GM19452 (cell line): Measurements from ENCODE around the gene IGSF23.
"Not testable (repeated sequence)": the region's sequence is repeated elsewhere in the genome, so short reads cannot be mapped to it uniquely, and the experiment has no call there.

Experiments
- ATAC-seq: cut with Tn5 transposase; IDR thresholded peaks from one replicate; pipeline ENCODE4 v1.9.1; 2021; ENCODE audit not compliant: unreplicated experiment

Gene IGSF23

GRCh38 chr19:44610497-44610896 lies 2.9 kb upstream of the IGSF23 start:
- ATAC-seq, result not testable (repeated sequence)

DNA sequence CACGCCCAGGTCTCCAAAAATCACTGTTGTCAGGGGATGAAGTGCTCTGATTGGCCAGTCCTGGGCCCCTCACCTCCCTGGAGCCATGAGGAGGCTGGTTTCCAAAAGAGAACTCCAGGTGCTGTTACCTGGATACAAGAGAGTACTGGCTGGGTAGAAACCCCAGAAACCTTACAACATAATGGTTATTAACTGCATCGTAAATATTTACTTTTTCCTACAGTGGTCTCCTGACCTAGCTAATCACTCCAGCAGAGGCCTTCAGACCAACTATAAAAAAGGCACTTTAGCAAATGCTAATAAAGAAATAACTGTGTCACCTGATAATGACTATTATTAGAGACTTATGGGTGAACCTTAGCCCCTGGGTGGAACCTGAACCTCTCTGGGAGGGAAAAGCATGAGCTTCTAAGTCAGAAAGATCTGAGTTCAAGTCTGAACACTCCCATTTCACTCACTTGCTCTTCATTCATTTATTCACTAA lies 1.5 kb upstream of the IGSF23 start:
- ATAC-seq, result no peak

GRCh38 chr19:44614313-44614712 lies 950 bp downstream of the IGSF23 start:
- ATAC-seq, result no peak

GRCh38 chr19:44615863-44616247 lies 2.5 kb downstream of the IGSF23 start:
- no peak for ATAC-seq

GRCh38 chr19:44617110-44617880 lies 3.9 kb downstream of the IGSF23 start:
- no peak for ATAC-seq

DNA sequence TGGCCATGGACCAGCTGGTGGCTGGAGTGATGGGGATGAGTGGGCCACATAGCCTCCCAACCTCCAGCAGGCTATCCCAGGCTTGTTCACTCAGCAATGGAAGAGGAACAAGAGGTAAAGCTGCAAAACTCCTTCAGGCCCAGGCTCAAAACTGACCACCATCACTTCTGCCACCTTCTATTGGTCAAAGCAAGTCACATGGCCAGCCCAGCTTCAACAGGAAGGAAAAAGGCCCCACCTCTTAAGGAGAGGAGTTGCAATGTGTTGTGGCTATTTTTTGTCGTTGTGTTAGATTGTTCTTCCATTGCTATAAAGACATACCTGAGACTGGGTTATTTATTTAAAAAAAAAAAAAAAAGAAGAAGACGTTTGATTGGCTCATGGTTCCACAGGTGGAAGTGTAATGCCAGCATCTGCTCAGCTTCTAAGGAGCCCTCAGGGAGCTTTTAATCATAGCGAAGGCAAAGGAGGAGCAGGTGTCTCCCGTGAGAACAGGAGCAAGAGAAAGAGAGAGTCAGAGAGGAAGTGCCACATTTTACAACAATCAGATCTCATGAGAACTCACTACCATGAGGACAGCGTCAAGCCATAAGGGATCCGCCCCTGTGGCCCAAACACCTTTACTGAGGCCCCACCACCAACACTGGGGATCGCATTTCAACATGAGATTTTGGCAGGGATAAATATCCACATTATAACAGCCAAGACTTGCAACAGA lies 5.4 kb downstream of the IGSF23 start:
- ATAC-seq, result no peak

DNA sequence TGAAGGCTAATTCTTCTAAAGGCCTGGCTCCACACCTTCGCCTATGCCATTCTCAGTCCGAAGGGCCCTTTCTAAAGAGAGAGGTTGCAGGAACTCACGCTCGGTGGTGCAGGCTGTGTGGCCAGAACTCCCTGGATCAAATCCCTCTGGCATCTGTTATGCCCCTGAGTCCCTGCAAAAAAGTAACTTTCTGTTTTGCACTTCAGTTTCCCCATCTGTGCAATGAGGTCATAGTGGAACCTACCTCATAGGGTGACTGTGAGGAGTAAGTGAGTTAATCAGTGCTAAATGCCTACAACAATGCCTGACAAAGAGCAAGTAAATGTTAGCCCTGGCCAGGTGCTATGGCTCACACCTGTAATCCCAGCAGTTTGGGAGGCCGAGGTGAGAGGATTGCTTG lies 7.3 kb downstream of the IGSF23 start:
- no peak for ATAC-seq

- ATAC-seq, result no peak
Measured at GRCh38 chr19:44621367-44621766, 8.0 kb downstream of the IGSF23 start.

DNA sequence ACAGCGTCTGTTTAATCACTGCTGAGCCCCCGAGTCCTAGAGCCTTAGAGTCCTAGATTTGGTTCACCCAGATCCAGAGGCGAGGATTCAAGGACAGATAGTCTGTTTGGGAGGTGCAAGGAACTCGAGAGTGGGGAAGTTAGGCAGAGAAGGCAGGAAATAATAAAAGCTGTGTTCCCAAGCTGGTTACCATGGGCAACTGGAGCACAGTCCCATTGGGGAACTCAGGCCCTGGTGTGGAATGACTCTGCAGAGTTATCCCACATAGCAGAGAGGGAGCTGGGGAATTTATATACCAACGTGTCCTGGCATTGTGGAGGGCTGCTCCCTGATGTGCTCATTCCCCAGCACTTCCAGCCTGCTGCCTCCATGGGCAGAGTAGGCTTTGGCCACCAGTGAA lies 9.7 kb downstream of the IGSF23 start:
- no peak for ATAC-seq

DNA sequence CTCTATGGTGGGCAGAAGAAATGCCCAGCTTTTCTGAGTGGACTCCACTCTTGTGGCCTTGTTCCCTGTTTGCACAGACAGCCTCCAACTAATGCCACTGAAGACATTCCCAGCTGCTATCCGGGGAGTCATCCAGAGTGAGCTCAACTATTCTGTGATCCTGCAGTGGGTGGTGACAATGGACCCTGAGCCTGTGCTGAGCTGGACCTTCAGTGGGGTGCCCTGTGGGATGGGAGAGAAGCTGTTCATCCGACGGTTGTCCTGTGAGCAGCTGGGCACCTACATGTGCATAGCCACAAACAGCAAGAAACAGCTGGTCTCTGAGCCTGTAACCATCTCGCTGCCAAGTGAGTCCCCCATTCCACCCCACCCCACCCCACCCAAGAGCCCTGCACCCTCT lies 10.3 kb downstream of the IGSF23 start:
- ATAC-seq, result no peak

DNA sequence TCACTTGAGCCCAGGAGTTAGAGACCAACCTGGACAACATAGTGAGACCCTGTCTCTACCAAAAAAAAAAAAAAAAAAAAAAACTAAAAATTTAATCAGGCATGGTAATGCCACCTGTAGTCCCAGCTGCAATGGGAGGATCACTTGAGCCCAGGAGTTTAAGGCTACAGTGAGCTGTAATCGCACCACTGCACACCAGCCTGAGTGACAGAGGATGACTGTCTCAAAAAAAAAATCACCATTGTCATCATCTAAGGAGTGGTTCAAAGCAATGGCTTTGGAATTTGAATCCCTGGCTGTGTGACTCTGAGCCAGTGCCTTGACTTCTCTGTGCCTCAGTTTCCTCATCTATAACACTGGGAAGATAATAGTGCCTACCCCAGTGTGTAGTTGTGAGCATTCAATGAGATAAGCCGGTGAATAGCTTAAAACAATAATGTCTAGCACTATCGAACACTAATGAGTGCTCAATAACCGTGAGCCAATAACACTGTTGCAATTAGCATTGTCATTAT lies 11.5 kb downstream of the IGSF23 start:
- no peak for ATAC-seq

DNA sequence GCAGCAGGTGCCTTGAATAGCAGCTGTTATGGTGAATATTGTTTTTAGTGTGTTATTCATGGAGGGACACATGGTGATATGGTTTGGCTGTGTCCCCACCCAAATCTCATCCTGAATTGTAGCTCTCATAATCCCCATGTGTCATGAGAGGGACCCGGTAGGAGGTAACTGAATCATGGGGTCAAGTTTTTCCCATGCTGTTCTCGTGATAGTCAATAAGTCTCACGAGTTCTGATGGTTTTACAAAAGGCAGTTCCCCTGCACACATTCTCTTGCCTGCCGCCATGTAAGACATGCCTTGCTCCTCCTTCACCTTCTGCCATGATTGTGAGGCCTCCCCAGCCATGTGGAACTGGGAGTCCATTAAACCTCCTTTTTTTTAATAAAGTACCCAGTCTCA lies 12.3 kb downstream of the IGSF23 start:
- not testable (repeated sequence) for ATAC-seq

- no peak for ATAC-seq
Measured at GRCh38 chr19:44626048-44626624, 12.8 kb downstream of the IGSF23 start.

- no peak for ATAC-seq
Measured at GRCh38 chr19:44627631-44628030, 14.3 kb downstream of the IGSF23 start.

GRCh38 chr19:44628793-44629192 lies 15.4 kb downstream of the IGSF23 start:
- ATAC-seq, result no peak

DNA sequence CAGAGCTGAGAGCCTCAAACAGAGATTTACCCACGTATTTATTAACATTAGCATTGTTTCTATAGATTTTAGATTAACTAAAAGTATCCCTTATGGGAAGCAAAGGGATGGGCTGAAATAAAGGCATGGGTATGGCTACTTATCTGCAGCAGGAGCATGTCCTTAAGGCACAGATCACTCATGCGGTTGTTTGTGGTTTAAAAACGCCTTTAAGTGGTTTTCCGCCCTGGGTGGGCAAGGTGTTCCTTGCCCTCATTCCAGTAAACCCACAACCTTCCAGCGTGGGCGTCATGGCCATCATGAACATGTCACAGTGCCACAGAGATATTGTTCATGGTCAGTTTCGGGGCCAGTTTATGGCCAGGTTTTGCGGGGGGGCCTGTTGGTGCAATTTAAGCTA lies 18.2 kb downstream of the IGSF23 start:
- not testable (repeated sequence) for ATAC-seq

GRCh38 chr19:44634058-44634457 lies 20.7 kb downstream of the IGSF23 start:
- ATAC-seq, result not testable (repeated sequence)

DNA sequence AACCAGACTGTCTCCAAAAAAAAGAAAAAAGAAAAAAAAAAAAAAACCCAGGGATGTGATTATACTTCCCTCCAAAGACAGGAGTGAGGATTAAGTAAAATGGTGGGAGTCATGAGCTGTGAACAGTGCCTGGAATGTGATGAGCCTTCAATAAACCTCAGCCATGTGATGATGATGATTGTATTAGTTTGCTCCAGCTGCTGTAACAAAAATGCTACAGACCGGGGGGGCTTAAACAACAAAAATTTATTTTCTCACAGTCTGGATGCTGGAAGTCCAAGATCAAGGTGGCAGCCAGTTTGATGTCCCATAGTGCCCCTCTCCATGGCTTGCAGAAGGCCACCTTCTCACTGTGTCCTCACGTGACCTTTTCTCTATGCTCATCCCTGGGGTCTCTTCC lies 21.4 kb downstream of the IGSF23 start:
- no peak for ATAC-seq

- ATAC-seq, result no peak
Measured at GRCh38 chr19:44635581-44636438, 22.4 kb downstream of the IGSF23 start.

DNA sequence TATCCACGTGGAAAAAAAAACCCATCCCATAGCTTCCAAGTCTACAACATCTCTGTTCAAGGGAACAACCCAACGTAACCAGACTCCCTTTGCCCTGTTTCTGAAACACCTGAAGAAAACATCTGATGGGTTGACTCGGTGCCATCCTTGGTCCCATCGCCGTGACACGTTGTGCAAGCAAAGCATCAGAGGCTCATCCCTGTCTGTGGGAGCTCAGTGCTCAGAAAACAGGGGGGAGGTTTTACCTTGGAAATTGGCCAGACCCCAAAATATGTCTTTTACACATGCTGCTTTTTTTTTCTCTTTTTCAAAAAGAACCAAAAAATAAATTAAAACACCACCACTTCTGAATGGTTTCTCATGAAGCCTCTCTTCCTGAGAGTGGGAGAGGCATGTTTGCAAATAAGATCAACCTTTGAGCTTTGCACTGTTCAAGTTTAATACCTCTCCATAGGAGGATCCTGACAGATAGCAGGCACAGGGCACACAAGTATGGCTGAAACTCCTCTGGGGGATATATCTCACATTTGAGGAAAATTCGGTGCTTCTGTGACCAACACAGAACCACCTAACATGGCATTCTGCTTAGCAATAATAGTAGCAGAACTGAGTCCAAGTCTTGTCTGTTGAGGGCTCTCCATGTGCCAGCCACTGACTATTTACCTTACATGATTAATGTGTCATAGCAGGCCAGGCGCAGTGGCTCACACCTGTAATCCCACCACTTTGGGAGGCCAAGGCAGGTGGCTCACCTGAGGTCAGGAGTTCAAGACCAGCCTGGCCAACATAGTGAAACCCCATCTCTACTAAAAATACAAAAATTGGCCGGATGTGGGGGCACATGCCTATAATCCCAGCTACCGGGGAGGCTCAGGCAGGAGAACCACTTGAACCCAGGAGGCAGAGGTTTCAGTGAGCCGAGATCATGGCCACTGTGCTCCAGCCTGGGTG lies 23.4 kb downstream of the IGSF23 start:
- no peak for ATAC-seq
